ENCODE data around the gene HLA-B. TPM values are rescaled to one million over a fixed set of nuclear protein-coding genes. Genes with fewer than 3 reads are reported as not detected.
A peak's percentile ranks its signal among the peaks of the same experiment; 100 is the strongest.

HLA-B gene
- total RNA-seq, 4 donors from 2014 or later = 835 to 3,384 (median 2,517) TPM

DNA sequence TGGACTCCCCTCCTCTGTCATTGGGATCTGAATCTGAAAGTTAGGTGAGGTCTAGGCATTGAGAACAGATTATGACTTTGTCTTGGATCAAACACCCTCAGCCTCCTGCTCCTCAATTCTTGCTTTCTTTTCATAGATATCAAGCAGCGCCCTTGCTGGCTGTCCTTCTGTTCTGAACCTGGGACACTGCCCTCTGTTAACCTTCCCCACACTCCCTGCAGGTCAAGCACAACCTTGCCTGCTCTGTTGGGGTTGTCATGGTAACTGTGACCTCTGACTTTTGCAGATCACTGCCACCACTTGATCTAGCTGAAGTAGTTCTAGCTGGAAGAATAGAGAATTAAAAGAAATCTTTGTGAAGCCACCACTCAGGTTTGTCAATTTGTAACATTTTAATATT lies 30.0 kb upstream of the HLA-B start:
- H3K36me3 ChIP-seq = no peaks in the 10 kb centered on the region
- H3K4me3 ChIP-seq = no peak overlapping the region
- TF ChIP-seq, protein P1, sequence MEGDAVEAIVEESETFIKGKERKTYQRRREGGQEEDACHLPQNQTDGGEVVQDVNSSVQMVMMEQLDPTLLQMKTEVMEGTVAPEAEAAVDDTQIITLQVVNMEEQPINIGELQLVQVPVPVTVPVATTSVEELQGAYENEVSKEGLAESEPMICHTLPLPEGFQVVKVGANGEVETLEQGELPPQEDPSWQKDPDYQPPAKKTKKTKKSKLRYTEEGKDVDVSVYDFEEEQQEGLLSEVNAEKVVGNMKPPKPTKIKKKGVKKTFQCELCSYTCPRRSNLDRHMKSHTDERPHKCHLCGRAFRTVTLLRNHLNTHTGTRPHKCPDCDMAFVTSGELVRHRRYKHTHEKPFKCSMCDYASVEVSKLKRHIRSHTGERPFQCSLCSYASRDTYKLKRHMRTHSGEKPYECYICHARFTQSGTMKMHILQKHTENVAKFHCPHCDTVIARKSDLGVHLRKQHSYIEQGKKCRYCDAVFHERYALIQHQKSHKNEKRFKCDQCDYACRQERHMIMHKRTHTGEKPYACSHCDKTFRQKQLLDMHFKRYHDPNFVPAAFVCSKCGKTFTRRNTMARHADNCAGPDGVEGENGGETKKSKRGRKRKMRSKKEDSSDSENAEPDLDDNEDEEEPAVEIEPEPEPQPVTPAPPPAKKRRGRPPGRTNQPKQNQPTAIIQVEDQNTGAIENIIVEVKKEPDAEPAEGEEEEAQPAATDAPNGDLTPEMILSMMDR (IDR thresholded peaks at IDR 0.05) = no peak
- TF ChIP-seq POLR2A (IDR thresholded peaks at IDR 0.05) = no peak
- H3K4me1 ChIP-seq = no peaks in the 10 kb centered on the region
- DNase-seq = no peak
- H3K9me3 ChIP-seq = no peaks in the 10 kb centered on the region
- H3K27ac ChIP-seq = no peak overlapping the region
- H3K27me3 ChIP-seq = no peaks in the 10 kb centered on the region

DNA sequence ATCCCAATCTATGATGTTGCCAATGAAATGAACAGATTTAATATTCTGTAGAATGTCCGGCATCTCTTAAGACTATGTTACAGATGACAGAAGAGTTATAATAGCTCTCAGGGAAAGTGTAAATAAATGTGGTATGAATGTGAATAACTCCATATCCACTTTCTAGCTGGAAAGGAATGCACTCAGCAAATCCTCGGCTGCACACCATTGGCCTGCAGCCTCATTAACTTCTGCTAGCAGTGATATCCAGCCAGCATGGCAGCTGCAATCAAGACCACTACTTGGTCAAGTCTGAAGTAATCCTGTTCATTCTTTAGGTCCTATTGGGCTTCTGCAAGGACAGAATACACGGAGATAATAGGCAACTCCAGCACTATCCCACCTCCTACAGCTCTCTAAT lies 29.1 kb upstream of the HLA-B start:
- H3K36me3 ChIP-seq = no peaks in the 10 kb centered on the region
- no peaks in the 10 kb centered on the region for H3K9me3 ChIP-seq
- H3K27ac ChIP-seq = no peak overlapping the region
- H3K4me3 ChIP-seq = no peak overlapping the region
- no peaks in the 10 kb centered on the region for H3K27me3 ChIP-seq
- no peaks in the 10 kb centered on the region for H3K4me1 ChIP-seq
- TF ChIP-seq, protein P1 (IDR thresholded peaks at IDR 0.05) = no peak
- no peak for TF ChIP-seq POLR2A (IDR thresholded peaks at IDR 0.05)
- DNase-seq = no peak

DNA sequence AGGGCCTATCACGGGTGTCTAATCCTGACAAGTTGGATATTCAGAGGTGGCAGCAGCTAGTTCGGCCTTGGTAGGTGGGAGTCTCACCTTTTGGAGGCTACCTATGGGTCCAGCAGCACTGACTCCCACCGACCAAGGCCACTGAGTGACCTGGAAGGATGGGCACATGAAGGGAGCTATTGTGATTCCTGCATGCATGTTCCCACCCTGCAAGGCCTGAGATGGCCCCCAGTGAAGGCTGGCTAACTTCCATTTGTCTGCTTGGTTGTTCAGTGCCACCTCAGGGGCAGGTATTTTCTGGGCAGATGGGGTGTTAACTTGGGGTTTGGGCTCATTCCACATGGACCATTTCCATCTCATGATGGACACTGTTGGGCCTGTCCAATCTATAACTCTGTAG lies 28.1 kb upstream of the HLA-B start:
- Histone ChIP-seq H3K36me3 (no peaks in the 10 kb centered on the region), H3K27me3 (no peaks in the 10 kb centered on the region), H3K4me1 (no peaks in the 10 kb centered on the region), H3K4me3 (no peak overlapping the region), H3K27ac (no peak overlapping the region), H3K9me3 (no peaks in the 10 kb centered on the region)
- TF ChIP-seq POLR2A (IDR thresholded peaks at IDR 0.05) = no peak
- TF ChIP-seq, protein P1 (IDR thresholded peaks at IDR 0.05) = no peak
- no peak for DNase-seq

DNA sequence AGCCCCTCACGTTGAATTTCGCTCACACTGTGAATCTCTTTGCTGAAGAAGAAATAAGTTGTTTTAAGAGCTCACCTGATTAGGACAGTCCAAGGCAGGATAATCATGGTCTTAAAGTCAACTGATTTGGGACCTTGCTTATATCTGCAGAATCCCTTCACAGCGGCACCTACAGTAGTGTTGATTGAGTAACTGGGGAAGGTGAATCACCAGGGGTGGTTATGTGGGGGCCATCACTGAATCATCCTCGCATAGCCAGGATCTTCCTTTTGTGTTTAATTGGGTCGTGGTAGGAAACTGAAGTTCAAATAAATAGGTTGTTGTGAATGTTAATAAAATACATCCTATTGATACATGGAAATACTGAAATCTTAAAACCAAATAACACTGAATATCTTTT lies 26.2 kb upstream of the HLA-B start:
- DNase-seq = no peak

DNA sequence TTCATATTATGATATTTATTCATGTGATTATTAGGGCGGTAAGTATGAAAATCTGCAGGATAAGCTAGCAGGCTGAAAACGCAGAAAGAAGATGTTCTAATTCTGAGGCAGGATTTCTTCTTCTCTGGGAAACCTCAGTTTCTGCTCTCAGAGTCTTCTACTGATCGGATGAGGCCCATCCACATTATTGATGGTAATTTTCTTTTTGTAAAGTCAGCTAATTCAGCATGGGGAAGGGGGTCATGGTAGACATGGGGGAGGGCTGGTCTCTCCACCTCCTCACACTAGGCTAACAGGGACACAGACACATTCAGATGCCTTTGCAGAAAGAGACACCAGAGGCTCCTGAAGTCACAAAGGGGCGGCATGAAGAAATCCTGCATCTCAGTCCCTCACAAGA lies 24.7 kb upstream of the HLA-B start:
- Histone ChIP-seq H3K4me3 (no peak overlapping the region), H3K36me3 (no peaks in the 10 kb centered on the region), H3K27ac (no peak overlapping the region), H3K4me1 (peaks cover 0 to 16% (median 0%) of the 10 kb centered on the region in 4 donors), H3K27me3 (no peaks in the 10 kb centered on the region), H3K9me3 (no peaks in the 10 kb centered on the region)
- no peak for DNase-seq
- TF ChIP-seq POLR2A (IDR thresholded peaks at IDR 0.05) = no peak
- TF ChIP-seq, protein P1 (IDR thresholded peaks at IDR 0.05) = no peak

More for the DNA sequence above, 26.2 kb upstream of the HLA-B start:
- H3K27ac ChIP-seq = no peak overlapping the region
- H3K27me3 ChIP-seq = no peaks in the 10 kb centered on the region
- H3K4me3 ChIP-seq = no peak overlapping the region
- H3K36me3 ChIP-seq = no peaks in the 10 kb centered on the region
- no peaks in the 10 kb centered on the region for H3K9me3 ChIP-seq
- H3K4me1 ChIP-seq = peaks cover 0 to 6% (median 0%) of the 10 kb centered on the region in 4 donors
- TF ChIP-seq, protein P1 (IDR thresholded peaks at IDR 0.05) = no peak
- TF ChIP-seq POLR2A (IDR thresholded peaks at IDR 0.05) = no peak

DNA sequence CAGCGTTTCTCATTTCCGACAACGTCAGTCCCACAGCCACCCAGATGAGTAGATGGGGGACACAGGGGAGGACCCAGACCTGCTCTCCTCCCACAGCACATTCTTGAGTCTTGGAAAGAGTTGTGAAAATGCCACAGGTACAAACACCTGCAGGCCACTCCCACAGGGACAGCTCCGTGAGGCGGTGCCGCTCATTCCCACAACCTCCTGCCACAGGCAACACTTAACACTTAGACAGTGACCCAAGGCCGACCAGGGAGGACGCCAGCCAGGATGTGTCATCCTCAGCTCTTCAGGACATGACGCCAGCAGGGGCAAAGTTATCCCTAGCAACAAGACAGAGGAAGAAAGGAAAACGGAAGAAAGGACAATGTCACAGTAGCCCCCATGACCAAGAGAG lies 22.9 kb upstream of the HLA-B start:
- H3K4me1 ChIP-seq = peaks cover 0 to 16% (median 0%) of the 10 kb centered on the region in 4 donors
- no peaks in the 10 kb centered on the region for H3K9me3 ChIP-seq
- DNase-seq = peak in 2 of 3 donors; percentile 86 to 87
- H3K27ac ChIP-seq = peak overlapping the region in 2 of 4 donors; percentile 72 to 83
- H3K27me3 ChIP-seq = no peaks in the 10 kb centered on the region
- TF ChIP-seq POLR2A (IDR thresholded peaks at IDR 0.05) = peak; percentile 47 to 76
- TF ChIP-seq, protein P1 (IDR thresholded peaks at IDR 0.05) = no peak
- H3K4me3 ChIP-seq = no peak overlapping the region
- H3K36me3 ChIP-seq = no peaks in the 10 kb centered on the region

Measured in Peyer's patch (tissue), 4 donors.